ACHN (cell line): ENCODE measurements around the gene CENPO.
"Not testable (repeated sequence)": the region's sequence is repeated elsewhere in the genome, so short reads cannot be mapped to it uniquely, and the experiment has no call there.

Experiments
- DNase-seq: peaks from one replicate; pipeline ENCODE4 v3.0.0-alpha.2; 2015
- in situ Hi-C: cut with HindIII; loops from 2 replicates; pipeline ENCODE4 v1.10.0; 2017; ENCODE audit warnings: low sequenced_read_pairs, low pct_ligation_motif_present, low pct_unique_long_range_greater_than_20kb

CENPO gene

GRCh38 chr2:24832521-24832920 is 39.3 kb downstream of the CENPO start:
- no peak for DNase-seq
- in situ Hi-C loops = no loop called here

GRCh38 chr2:24832931-24833701 is 39.9 kb downstream of the CENPO start:
- in situ Hi-C loops = no loop called here
- DNase-seq = no peak

GRCh38 chr2:24833821-24834732 is 40.9 kb downstream of the CENPO start:
- no peak for DNase-seq
- in situ Hi-C loops = no loop called here

GRCh38 chr2:24834733-24835395 is 41.6 kb downstream of the CENPO start:
- in situ Hi-C loops = no loop called here
- DNase-seq = no peak

GRCh38 chr2:24835411-24835810 is 42.2 kb downstream of the CENPO start:
- DNase-seq, in situ Hi-C loops: not testable (repeated sequence)

- no peak for DNase-seq
- in situ Hi-C loops = no loop called here
Measured at GRCh38 chr2:24836206-24836605, 43.0 kb downstream of the CENPO start.

- in situ Hi-C loops = no loop called here
- DNase-seq = no peak
Measured at GRCh38 chr2:24836706-24837105, 43.5 kb downstream of the CENPO start.

GRCh38 chr2:24837996-24838513 is 44.8 kb downstream of the CENPO start:
- no peak for DNase-seq
- in situ Hi-C loops = no loop called here

- no peak for DNase-seq
- in situ Hi-C loops = no loop called here
Measured at GRCh38 chr2:24838541-24838940, 45.3 kb downstream of the CENPO start.

- in situ Hi-C loops = no loop called here
- no peak for DNase-seq
Measured at GRCh38 chr2:24839729-24840128, 46.5 kb downstream of the CENPO start.

- in situ Hi-C loops = no loop called here
Measured at GRCh38 chr2:24840164-24840869, 47.1 kb downstream of the CENPO start.

GRCh38 chr2:24840962-24841945 is 48.0 kb downstream of the CENPO start:
- no peak for DNase-seq
- in situ Hi-C loops = no loop called here

More at GRCh38 chr2:24840164-24840869, 47.1 kb downstream of the CENPO start:
- no peak for DNase-seq

GRCh38 chr2:24842081-24843050 is 49.1 kb downstream of the CENPO start:
- in situ Hi-C loops = no loop called here
- no peak for DNase-seq

- in situ Hi-C loops = no loop called here
- DNase-seq = no peak
Measured at GRCh38 chr2:24843330-24843860, 50.2 kb downstream of the CENPO start.

GRCh38 chr2:24844023-24844685 is 50.9 kb downstream of the CENPO start:
- no peak for DNase-seq
- in situ Hi-C loops = no loop called here
